ENCODE measurements around the gene SLC9A2.

Gene SLC9A2

GRCh38 chr2:102755284-102755683 is 135.9 kb downstream of the SLC9A2 start:
- no peak overlapping the region for H3K27ac Mint-ChIP-seq
- no peaks in the 10 kb centered on the region for H3K9me3 Mint-ChIP-seq
- no peaks in the 10 kb centered on the region for H3K27me3 Mint-ChIP-seq
- peaks cover 17% of the 10 kb centered on the region for H3K4me1 Mint-ChIP-seq
- peaks cover 24% of the 10 kb centered on the region for H3K36me3 Mint-ChIP-seq
- no peak overlapping the region for H3K4me3 Mint-ChIP-seq
- ATAC-seq = no peak

DNA sequence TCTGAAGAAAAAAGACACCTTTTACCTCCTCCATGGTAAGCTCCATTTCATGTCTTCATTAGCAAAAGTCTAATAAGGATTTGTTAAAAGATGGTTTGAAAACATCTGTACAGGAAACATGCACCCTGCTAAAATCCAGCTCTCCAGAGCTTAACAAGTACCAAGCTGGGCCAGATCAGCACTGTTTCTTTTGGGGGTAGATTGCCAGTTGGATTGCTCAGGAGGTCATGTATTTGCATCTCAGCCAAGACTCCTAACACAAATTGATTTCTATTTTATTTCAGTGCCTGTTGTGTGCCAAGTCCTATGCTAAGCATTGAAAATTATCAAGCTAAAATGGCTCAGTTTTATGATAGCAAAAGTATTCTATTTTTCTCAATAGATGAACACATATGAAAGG is 139.1 kb downstream of the SLC9A2 start:
- peaks cover 32% of the 10 kb centered on the region for H3K36me3 Mint-ChIP-seq
- H3K9me3 Mint-ChIP-seq = no peaks in the 10 kb centered on the region
- no peaks in the 10 kb centered on the region for H3K4me1 Mint-ChIP-seq
- H3K27me3 Mint-ChIP-seq = no peaks in the 10 kb centered on the region
- no peak for ATAC-seq
- no peak overlapping the region for H3K4me3 Mint-ChIP-seq
- H3K27ac Mint-ChIP-seq = no peak overlapping the region

Measured in stimulated activated memory B cell treated with anti-CD40 and anti-IgM and Interleukin-4, amounts not matched to agents 10 μg/mL and 1 μg/mL and 100 μg/mL, for 72 hours (primary cell).